Germinal center (tissue), 1 donor: Measurements from ENCODE around the gene ZFP64.
"Not testable (repeated sequence)": the region's sequence is repeated elsewhere in the genome, so short reads cannot be mapped to it uniquely, and the experiment has no call there.

Experiments
- DNase-seq: peaks from one replicate; pipeline ENCODE4 v3.0.0; 2012; ENCODE audit warnings: mixed read lengths, low spot score

Gene ZFP64

DNA sequence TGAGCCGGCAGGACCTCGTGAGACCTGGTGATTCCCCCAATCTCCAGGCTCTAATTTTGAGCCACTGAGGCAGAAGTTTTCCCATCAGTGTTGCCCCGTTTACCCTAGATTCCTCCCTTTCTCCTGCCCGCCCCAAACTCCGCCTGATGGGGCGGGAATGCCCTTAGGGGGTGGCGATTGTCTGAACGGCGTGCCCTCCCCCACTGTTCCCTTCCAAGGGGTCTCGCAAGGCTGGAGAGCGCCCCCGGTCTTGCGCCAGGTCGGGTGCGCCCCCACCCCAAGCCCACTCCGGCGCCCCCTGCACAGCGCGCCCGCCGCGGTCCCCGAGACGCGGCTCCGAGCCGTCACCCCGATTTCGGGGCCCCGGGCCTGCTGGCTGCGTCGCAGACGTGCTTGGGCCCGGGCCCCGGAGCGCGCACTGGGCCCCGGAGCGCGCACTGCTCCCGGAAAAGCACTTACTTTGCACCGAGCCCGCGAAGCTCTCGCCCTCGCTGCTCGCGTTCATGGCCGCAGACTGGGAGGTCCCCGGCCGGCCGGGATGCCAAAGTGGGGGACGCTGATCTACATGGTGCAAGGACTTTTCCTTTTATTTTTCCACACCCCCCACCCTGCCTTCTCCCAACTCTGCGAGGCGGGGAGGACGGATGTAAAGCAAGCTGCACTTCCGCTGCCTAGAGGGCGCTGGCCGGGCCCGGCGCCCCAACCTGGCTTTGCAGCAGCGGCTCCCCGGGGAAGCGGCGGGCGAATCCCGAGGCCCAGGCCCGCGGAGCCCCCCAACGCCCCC lies at the start of gene ZFP64:
Gene ZFP64, minus strand, starts transcription at position 648 of the 784 bp plus-strand sequence. Its CDS starts 143 bp downstream, at position 505.
- DNase-seq, result peak; percentile 82

DNA sequence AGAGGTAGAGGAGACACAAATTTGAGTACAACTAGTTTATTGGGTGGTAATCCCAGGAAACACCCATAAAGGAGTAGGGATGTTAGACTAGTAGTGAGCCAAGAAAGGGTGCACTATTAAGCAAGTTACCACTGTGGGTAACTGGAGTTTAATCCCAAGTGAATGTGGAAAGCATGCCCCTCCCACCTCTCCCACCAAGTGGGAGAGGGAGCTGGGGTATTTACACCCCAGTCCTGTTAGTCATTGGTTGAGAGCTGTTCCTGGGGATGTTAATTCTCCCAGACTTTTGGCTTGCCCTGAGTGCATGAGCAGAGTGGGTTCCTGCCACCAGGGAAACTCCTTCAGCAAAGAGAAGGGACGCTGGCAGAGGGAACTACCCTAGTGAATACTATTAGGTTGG lies 49.2 kb upstream of the ZFP64 start:
- no peak for DNase-seq

DNA sequence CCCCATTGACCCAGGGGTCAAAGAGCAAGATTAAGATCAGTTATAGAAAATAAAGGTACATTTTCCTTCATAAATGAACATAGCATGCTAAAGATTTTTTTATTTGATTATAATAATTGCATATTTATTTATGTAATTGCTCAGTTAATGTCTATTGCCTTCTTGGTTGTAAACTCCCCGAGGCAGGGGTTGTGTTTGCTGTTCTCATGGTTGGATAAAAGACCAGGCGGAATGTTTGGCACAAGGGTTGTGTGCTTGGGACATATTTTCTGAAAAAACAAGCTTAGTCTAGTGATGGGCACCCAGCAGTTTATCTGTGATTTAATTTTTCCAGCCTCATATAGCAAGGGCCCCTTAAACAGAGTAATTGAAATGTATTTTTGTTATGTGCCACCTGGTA lies 47.5 kb upstream of the ZFP64 start:
- DNase-seq, result no peak

DNA sequence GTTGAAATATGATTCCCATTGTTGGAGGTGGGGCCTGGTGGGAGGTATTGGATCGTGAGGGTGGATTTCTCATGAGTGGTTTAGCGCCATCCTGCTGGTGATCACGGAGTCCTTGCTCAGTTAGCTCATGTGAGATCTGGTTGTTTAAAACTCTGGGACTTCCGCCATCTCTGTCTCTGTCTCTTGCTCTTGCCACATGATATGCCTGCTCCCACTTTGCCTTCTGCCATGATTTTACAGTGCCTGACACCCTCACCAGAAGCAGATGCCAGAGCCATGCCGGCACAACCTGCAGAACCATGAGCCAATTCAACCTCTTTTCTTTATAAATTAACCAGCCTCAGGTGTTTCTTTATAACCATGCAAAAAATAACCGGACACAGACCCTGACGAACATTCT lies 44.7 kb upstream of the ZFP64 start:
- DNase-seq, result no peak

DNA sequence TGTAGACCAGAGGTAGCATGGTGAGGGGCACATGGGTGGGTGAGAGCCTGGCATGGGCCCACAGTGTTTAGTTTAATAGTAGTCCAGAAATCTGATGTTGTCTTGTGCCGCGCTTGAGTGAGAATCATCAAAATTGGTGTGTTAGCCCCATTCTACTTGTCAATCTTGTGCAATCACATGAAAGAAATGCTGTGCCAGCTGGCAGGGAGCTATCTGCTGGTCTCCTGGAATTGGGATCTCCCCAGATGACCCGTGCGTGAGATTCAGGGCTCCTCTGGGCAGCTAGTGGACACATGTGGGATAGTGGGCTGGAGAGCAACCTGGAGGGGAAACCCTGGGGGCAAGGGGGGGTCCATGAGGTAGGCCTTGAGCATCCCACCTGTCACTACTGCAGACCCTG lies 43.5 kb upstream of the ZFP64 start:
- DNase-seq, result no peak

DNA sequence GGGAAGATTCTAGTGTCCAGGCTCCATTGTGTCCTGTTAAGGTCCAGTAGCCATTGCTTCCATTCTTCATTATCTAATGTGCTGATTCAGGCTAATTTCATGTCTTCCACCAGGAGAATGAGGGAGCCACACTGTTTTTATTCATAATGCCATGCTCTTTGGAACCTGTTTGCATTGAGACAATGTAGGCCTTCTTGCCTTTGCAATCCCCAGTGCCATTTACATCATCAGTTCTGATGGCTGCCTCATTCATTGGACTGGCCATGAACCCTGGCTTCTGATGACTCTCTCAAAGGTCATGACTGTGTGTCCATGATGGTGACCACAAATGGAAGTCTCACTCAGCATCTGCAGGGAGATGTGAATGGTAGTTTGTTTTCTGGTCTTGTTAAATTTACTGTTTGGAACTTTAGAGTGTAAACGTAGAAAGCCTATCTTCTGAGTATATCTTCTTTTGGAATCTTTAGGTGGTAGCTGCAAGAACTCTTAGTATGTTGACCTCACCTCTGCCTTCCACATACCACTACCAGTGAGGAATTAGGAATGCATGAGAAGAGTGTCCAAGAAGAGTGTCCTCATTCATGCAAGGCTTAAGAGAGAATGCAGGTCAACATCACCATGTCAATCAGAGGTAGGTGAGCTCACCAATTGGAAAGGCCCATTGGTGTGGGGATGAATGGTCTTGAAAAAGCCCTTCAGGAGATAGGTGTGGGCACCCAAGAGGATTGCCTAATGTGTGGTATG lies 42.9 kb upstream of the ZFP64 start:
- DNase-seq, result no peak

DNA sequence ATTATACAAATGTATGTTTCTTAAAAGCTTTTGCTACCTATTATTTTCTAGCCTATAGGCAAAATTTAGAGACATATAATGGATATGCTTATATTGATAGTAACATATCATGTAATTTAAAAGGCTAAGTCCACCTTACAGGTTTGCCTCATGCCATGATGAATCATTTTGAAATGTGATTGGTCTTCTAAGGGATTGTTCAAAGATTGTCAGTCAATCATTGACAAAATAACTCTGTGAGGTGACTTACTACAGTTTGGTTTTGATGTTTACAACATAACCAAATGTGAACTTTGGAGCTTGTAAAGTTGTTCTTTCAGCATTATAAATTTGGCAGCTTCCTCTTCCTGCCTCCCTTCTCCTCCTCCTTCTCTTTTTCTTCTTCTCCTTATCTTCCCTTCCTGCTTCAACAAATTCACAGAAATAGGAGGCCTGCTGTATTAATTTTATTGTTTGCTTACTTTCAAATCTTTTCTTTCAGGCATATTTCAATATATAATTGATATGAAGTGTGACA lies 39.7 kb upstream of the ZFP64 start:
- no peak for DNase-seq

DNA sequence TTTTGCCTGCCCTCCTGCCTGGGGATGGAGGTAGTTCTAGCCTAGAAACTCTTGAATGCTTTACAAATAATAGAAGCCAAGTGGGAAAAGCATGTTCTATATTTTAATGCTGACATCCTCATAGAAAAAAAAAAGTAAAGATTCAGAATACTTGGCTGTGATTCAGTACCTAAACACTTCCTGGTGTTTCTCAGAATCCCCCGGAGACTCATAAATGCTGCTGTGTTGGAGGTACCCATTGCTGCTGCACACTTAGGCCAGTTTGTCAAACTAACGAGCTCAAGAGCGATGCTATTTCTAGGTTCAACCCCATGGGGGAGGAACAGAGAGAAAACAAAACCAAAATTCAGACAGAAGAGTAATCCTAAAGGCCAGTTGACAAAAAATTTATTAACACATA lies 38.8 kb upstream of the ZFP64 start:
- DNase-seq, result no peak

DNA sequence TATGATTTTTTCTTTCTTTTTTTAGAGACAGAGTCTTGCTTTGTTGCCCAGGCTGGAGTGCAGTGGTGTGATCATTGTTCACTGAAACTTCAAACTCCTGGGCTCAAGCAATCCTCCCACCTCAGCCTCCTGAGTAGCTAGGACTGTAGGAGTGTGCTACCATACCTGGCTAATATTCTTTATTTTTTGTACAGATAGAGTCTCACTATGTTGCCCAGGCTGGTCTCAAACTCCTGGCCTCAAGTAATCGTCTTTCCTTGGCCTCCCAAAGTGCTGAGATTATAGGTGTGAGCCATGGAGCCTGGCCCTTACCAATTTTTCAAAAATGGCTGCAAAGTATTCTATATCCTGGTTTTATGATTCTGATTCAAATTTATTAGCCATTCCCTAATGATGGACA lies 37.8 kb upstream of the ZFP64 start:
- DNase-seq, result not testable (repeated sequence)

DNA sequence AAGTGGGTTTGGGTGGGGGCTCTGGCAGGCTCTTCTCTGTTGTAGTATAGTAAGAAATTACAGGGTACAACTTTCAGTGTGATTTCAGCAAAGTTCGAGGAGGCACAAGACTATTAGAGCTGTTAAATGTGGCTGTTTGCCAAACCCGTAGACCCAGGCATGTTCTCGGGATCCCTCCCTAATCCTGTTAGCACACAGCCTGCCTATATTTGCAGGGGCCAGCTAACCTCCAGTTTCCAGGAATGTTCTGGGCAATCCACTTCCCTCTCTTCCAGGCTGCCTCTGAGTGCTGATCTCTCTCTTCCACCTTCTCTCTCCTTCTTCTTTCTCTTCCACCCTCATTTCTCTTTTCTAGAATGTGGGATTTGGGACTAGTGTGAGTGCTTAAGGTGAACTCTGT lies 34.8 kb upstream of the ZFP64 start:
- DNase-seq, result no peak

DNA sequence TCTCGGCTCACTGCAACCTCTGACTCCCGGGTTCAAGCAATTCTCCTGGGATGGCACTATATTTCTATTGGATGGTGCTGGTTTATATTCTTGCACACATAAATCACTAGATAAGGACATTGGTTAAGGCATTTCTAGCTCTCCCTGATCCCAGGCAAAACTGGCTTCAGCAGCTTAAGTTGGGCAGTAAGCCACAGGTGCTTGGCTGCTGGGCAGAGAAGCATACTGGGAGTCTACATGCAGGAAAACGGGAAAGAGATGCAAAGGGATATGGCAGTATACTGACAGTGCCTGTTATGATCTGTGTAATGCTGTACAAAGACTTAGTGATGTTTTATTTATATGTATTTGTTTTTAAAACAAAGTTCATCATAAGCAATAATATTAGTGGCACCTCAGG lies 33.3 kb upstream of the ZFP64 start:
- DNase-seq, result no peak

DNA sequence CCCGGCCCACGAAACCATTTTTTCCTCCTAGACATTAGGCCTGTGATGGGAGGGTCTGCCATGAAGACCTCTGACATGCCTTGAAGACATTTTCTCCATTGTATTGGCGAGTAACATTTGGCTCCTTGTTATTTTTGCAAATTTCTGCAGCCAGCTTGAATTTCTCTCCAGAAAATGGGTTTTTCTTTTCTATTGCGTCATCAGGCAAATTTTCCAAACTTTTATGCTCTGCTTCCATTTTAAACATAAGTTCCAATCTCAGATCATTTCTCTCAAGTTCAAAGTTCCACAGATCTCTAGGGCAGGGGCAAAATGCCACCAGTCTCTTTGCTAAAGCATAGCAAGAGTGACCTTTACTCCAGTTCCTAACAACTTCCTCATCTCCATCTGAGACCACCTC lies 29.8 kb upstream of the ZFP64 start:
- not testable (repeated sequence) for DNase-seq

DNA sequence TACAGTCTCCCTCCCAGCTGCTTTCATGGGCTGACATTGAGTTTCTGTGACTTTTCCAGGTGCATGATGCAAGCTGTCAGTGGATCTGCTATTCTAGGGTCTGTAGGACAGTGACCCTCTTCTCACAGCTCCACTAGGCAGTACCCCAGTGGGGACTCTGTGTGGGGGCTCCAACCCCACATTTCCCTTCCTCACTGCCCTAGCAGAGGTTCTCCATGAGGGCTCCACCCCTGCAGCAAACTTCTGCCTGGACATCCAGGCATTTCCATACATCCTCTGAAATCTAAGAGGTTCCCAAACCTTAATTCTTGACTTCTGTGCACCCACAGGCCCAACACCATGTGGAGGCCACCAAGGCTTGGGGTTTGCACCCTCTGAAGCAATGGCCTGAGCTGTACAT lies 29.3 kb upstream of the ZFP64 start:
- DNase-seq, result not testable (repeated sequence)

DNA sequence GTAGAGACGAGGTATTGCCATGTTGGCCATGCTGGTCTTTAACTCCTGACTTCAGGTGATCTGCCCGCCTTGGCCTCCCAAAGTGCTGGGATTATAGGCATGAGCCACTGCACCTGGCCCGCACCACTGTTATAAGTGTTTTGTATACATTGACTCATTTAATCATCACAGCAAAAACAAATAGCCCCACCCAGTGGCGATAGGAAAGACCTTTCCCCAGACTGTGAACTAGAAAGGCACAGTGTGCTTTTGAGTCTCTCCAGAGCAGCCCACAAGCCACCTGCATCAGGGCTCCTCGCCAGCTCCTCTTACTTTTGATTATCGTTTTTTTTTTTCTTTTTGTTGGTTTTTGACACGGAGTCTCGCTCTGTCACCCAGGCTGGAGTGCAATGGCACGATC lies 27.9 kb upstream of the ZFP64 start:
- no peak for DNase-seq

DNA sequence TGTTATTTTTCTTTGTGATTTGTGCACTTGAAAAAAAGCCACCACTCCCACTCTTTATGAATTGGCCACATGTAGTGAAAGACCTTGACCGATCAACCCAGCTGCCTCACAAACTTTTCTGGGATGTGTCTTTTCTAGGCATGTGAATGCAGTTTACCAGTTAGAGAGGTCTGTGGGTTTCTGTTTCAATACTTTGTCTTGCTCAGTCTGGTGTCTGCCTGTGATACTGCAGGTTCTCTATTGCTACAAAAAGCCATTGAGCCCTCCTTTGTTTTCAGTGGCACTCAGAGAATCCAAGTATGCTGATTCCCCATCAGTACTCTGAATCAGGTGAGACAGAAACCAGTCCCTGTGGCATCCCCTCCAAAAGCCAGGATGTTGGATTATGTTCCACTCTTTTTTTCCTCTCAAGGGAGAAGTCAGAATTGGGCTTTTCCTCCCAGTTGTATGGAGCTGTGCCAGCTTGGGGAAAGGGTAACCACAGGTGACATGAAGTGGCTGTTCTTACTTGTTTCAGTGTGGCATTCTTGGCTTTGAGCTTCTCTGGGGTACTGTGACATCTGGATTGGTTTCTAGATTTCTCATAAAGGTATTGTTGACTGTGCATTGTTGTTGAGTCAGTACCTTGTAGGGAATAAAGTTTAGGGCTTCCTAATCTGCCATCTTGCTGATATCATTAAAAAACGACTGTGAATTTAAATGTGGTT lies 26.3 kb upstream of the ZFP64 start:
- DNase-seq, result no peak

DNA sequence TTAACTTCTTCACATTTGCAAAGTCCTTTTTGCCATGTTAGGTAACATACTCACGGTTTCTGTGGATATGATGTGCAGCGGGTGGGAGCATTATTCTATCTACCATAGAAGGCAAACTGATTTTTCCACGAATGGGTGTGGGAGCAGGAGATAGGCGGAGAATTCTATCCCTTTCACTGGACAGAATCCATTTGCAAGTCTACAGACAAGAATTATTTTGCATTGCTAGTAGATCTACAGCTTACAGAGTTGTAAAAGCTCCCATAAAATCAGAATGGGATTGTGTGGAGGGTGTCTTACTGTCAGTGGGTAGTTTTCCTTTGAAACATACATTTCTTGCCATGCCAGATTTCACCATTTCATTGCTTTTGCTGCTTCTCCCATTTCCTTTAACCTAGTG lies 22.4 kb upstream of the ZFP64 start:
- DNase-seq, result no peak

DNA sequence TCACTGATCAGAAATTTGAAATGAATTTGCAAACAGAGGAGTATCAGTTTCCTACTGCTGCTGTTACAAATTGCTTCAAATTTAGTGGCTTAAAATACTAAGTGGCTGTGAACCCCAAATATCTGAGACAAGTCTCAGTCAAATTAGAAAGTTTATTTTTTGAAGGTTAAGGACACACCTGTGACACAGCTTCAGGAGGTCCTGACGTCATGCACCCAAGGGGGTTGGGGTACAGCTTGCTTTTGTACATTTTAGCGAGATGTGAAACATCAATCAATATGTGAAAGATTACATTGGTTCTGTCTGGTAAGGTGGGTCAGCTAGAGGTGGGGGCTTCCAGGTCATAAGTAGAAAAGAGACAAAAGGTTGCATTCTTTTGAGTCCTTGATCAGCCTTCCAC lies 21.4 kb upstream of the ZFP64 start:
- DNase-seq, result no peak

DNA sequence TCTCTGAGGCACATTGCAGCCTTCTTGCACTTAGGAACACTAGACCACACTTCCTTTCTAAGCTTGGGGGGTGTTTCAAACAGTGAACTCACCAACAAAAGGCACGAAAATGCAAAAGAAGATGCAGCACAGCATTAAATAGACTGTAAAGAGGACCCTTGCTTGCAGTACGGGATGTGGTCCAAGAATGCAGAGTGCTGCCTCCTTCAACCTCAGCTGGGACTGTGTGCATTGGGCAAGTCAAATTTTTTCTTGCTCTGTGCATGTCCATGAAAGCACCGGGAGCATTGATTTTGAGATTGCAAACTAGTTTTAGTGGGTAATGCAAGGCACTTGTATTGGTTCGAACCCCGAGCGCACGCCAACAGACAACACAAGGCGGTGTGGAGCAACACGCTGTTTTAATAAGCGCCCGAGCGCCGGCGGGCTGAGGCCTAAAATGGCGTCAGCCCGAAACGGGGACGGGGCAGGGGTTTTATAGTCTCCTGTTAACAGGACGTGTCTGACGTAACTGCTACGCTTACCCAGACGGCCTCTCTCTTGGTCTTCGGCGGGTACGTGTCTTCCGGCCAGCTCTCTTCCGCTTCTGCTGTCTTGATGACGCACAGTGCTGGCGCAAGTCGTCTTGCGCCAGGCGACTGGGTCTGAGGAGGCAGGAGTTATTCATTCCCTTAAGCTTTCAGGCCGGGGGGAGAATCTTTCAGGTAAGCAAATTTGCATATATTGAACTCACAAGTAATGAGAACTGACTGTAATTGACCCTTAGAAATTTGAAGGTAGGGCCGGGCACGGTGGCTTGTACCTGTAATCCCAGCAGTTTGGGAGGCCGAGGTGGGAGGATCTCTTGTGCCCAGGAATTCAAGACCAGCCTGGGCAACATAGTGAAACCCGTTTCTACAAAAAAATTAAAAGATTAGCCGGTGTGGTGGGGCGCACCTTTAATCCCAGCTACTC lies 18.7 kb upstream of the ZFP64 start:
- no peak for DNase-seq

DNA sequence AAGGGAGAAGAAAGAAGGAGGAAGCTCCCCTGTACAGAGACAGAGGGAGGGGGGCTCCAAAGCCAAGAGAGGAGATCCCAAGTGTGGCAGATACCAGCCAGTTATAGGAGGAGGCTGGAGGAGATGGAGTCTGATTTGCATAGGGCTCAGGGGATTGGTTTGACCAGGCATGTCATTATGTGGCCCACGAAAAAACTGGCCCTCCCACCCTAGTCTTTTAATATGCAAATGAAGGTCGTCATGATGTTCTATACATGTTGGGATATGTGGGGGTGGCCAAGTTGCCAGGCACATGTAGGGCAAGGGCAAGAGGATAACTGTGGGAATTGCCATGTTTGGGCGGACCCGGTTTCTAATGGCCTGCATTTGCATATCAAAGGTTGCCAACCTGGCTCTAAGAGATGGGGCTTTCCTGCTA lies 17.6 kb upstream of the ZFP64 start:
- no peak for DNase-seq

DNA sequence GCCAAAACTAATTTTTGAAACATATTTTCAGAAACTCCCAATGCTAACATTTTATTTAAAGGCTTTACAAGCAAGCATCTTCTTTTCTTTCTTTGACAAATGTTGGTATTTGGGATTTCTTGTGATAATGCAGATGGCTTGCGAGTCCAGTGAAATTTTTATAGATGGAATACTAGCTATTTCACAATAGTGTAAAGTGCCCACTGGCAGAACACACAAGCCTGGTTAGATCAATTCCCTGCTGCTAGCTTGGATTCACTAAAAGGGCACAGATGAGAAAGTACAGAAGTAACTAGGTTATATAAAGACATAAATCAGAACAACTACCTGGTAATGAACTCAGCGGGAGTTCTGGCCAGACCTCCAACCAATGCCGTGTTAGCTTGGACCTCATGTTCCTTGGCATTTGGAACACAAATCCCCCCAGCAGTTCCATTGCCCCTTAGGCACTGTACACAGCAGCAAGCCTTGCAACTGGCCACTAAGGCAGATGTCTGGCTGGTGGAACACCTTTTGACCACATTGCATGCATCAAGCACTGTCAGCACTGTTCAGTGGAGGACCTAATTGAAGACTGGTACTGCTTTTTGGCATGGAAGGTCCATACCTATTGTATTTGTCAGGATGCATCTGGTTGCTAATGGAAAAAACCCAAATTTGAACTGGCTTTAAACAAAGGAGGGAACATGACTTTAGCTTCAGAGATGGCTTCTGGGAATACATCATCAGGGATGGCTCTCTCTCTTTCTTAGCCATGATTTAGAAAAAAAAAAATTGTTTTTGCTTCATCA lies 15.6 kb upstream of the ZFP64 start:
- DNase-seq, result no peak

DNA sequence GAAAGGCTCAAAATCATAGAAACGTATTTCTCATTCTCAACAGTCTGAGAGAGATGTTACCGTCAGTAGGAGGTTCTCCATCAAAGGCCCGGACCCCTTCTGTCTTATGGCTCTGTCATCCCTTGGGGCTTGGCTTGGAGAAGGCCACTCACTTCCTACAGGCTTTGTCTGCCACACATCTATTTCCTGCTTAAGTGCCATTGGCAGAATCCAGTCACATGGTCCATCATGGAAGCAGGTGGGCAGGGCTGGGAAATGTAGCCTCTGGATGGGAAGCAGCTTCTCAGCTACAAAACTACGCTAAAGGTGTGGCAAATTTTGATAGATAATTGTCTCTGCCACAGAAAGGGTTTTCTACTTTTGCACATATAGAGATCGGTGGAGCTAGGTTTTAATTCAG lies 12.6 kb upstream of the ZFP64 start:
- DNase-seq, result no peak
